OCI-LY7 (cell line): ENCODE results near the gene KIT. TPM values are rescaled to one million over a fixed set of nuclear protein-coding genes. Genes with fewer than 3 reads are reported as not detected.

Experiments
- BruUV-seq: library from RNA; stranded (reverse); fragments of 400-500 nt; replicated peaks from 2 replicates; lab custom pipeline; 2021; lab: Mats Ljungman, UMichigan
- CTCF ChIA-PET: fragments of 300-600 bp; sonication (Branson Sonifier 250); formaldehyde crosslinking; loops from one replicate; lab custom pipeline; 2022; ENCODE audit warnings: antibody characterized with exemption; ENCODE audit not compliant: unreplicated experiment; lab: Charles Lee
- POLR2A ChIA-PET: fragments of 300-600 bp; sonication (Branson Sonifier 250); formaldehyde crosslinking; loops from one replicate; lab custom pipeline; 2022; ENCODE audit warnings: antibody characterized with exemption; lab: Charles Lee
- DNase-seq: peaks from one replicate; pipeline ENCODE4 v3.0.0-alpha.2; 2015; ENCODE audit warnings: low spot score
- H2AFZ ChIP-seq: fragments of 200-600 bp; sonication (generic), shearing (Covaris generic); 2 replicates; pipeline ENCODE4 v1.6.1; 2014; ENCODE audit warnings: mild to moderate bottlenecking, antibody characterized with exemption, low read length, moderate library complexity
- H3K27ac ChIP-seq: fragments of 200-600 bp; sonication (generic); 2 replicates; pipeline ENCODE4 v1.5.1; 2014; ENCODE audit warnings: mixed run types, low read depth, mild to moderate bottlenecking, moderate library complexity, low read length, inconsistent platforms; ENCODE audit not compliant: poor library complexity, severe bottlenecking
- H3K36me3 ChIP-seq: fragments of 200-600 bp; sonication (generic); 2 replicates; pipeline ENCODE4 v1.6.1; 2014; ENCODE audit warnings: mild to moderate bottlenecking, antibody characterized with exemption, low read length, moderate library complexity, mixed read lengths; ENCODE audit not compliant: insufficient read depth
- H3K4me1 ChIP-seq: fragments of 200-600 bp; sonication (generic); 2 replicates; pipeline ENCODE4 v1.5.1; 2014; ENCODE audit warnings: mild to moderate bottlenecking, low read length; ENCODE audit not compliant: insufficient read depth, poor library complexity, severe bottlenecking
- H3K4me2 ChIP-seq: fragments of 200-600 bp; sonication (generic); 2 replicates; pipeline ENCODE4 v1.6.1; 2014; ENCODE audit warnings: mild to moderate bottlenecking, low read length
- H3K4me3 ChIP-seq: fragments of 200-600 bp; sonication (generic); 2 replicates; pipeline ENCODE4 v1.5.1; 2014; ENCODE audit warnings: mild to moderate bottlenecking, low read depth, low read length; ENCODE audit not compliant: poor library complexity, severe bottlenecking
- H3K79me2 ChIP-seq: fragments of 200-600 bp; sonication (generic); 2 replicates; pipeline ENCODE4 v1.6.1; 2016; ENCODE audit warnings: low read depth, mild to moderate bottlenecking, low read length, moderate library complexity, mixed read lengths; ENCODE audit not compliant: insufficient read depth
- H3K9me2 ChIP-seq: fragments of 200-600 bp; sonication (generic); 2 replicates; pipeline ENCODE4 v1.6.1; 2016; ENCODE audit warnings: mild to moderate bottlenecking, low read length, mixed read lengths; ENCODE audit not compliant: insufficient read depth
- H3K9me3 ChIP-seq: fragments of 200-600 bp; sonication (generic); 2 replicates; pipeline ENCODE4 v1.6.1; 2014; ENCODE audit warnings: mild to moderate bottlenecking, mixed run types, low read length, mixed read lengths
- H4K20me1 ChIP-seq: fragments of 200-600 bp; sonication (generic); 2 replicates; pipeline ENCODE4 v1.6.1; 2014; ENCODE audit warnings: mild to moderate bottlenecking, antibody characterized with exemption, low read length, moderate library complexity, mixed read lengths; ENCODE audit not compliant: insufficient read depth
- EZH2phosphoT487 ChIP-seq: fragments of 200-600 bp; sonication (generic); IDR thresholded peaks from 2 replicates; pipeline ENCODE4 v1.6.1; 2018; ENCODE audit warnings: low read depth, borderline replicate concordance, mild to moderate bottlenecking, mixed run types, antibody characterized with exemption, low read length, moderate library complexity, mixed read lengths
- intact Hi-C: fragments of 100-400 bp; cut with micrococcal nuclease; formaldehyde crosslinking; loops from one replicate; pipeline ENCODE4 v1.10.0; 2022; ENCODE audit not compliant: unreplicated experiment
- total RNA-seq, 2 experiments: library from RNA; depleted of rRNA in 1 of 2; stranded (reverse); fragments of >200 nt in 1 of 2; shearing (Covaris generic) in 1 of 2; gene quantifications; 2 replicates each; pipeline ENCODE4 v1.2.3, GENCODE V29; 2014 to 2022
- TF ChIP-seq, protein P1 (sequence below): fragments of 200-600 bp; sonication (generic); conservative IDR thresholded peaks from 2 replicates; pipeline ENCODE4 v1.5.1; 2014; ENCODE audit warnings: mild to moderate bottlenecking, antibody characterized with exemption, low read length, moderate library complexity, mixed read lengths

KIT gene
- total RNA-seq, 2 experiments from 2014 or later: not detected

DNA sequence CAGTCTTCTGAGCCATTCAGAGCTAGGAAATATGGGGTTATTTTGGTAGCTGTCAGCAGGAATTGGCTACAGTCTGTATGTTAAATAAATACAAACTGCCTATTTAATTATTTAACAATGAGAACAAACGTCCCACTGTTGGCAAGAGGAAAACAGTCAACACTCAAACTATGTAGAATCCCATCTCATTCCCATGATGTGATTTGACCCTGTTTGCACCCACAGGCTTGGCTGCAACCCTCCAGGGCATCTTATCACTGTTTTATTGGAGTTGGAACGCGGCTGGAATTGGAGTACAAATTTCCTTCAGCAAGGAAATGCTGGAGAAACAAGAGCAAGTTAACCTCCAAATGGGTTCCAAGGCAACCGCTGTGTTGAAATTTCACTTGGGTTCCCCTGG, 124.0 kb downstream of the KIT start:
- Histone ChIP-seq H3K27ac (no peak overlapping the region), H3K79me2 (no peaks in the 10 kb centered on the region), H3K4me1 (no peaks in the 10 kb centered on the region), H3K36me3 (no peaks in the 10 kb centered on the region), H2AFZ (no peak overlapping the region), H3K4me2 (no peak overlapping the region), H3K4me3 (no peak overlapping the region), H3K9me3 (no peaks in the 10 kb centered on the region), H3K9me2 (no peaks in the 10 kb centered on the region), H4K20me1 (no peaks in the 10 kb centered on the region)
- ChIA-PET POLR2A (interaction anchor here (0.6 to 1.1 kb wide), 2 partner anchors 9 to 581 kb away, joined by 3 read pairs; no protein-coding TSS in a partner anchor), CTCF (no interaction called here)
- intact Hi-C loops: no loop called here
- no TSS peak for BruUV-seq
- no peak for DNase-seq
- TF ChIP-seq, protein P1, sequence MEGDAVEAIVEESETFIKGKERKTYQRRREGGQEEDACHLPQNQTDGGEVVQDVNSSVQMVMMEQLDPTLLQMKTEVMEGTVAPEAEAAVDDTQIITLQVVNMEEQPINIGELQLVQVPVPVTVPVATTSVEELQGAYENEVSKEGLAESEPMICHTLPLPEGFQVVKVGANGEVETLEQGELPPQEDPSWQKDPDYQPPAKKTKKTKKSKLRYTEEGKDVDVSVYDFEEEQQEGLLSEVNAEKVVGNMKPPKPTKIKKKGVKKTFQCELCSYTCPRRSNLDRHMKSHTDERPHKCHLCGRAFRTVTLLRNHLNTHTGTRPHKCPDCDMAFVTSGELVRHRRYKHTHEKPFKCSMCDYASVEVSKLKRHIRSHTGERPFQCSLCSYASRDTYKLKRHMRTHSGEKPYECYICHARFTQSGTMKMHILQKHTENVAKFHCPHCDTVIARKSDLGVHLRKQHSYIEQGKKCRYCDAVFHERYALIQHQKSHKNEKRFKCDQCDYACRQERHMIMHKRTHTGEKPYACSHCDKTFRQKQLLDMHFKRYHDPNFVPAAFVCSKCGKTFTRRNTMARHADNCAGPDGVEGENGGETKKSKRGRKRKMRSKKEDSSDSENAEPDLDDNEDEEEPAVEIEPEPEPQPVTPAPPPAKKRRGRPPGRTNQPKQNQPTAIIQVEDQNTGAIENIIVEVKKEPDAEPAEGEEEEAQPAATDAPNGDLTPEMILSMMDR: no peak
- TF ChIP-seq EZH2phosphoT487: no peak

DNA sequence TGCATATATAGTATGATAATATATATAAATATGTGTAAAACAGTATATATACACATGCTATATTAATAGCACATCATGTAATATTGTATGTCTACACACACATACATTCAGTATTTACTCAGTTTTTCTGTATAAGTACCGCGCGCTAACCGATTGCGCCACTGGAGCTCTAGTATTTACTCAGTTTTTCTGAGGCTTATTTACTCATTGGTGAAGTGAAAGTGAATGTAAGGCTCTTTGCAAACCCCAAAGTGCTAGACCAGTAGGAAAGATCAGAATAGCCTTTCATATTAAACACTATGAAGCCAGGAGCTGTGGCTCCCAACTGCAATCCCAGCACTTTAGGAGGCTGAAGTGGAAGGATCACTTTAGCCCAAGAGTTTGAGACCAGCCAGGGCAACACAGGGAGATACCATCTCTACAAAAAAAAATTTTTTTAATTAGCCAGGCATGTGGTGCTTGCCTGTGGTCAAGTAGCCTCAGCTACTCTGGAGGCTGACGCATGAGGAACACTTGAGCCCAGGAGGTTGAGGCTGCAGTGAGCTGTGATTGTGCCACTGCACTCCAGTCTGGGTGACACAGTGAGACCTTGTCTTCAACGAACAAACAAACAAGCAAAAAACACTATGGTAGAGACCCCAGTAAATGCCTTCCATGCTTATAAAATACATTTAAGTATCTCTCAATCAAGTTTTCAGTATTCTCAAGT, 125.8 kb downstream of the KIT start:
- Histone ChIP-seq H3K9me2 (no peaks in the 10 kb centered on the region), H3K4me3 (no peak overlapping the region), H2AFZ (no peak overlapping the region), H4K20me1 (no peaks in the 10 kb centered on the region), H3K9me3 (no peaks in the 10 kb centered on the region), H3K27ac (no peak overlapping the region), H3K4me1 (no peaks in the 10 kb centered on the region), H3K4me2 (no peak overlapping the region), H3K79me2 (no peaks in the 10 kb centered on the region), H3K36me3 (no peaks in the 10 kb centered on the region)
- POLR2A ChIA-PET: interaction anchor here (0.5 kb wide), 1 partner anchor 70 kb away, joined by 5 read pairs; no protein-coding TSS in a partner anchor
- DNase-seq: no peak
- no TSS peak for BruUV-seq
- TF ChIP-seq, protein P1: no peak
- TF ChIP-seq EZH2phosphoT487: no peak
- intact Hi-C loops: no loop called here
- CTCF ChIA-PET: no interaction called here

DNA sequence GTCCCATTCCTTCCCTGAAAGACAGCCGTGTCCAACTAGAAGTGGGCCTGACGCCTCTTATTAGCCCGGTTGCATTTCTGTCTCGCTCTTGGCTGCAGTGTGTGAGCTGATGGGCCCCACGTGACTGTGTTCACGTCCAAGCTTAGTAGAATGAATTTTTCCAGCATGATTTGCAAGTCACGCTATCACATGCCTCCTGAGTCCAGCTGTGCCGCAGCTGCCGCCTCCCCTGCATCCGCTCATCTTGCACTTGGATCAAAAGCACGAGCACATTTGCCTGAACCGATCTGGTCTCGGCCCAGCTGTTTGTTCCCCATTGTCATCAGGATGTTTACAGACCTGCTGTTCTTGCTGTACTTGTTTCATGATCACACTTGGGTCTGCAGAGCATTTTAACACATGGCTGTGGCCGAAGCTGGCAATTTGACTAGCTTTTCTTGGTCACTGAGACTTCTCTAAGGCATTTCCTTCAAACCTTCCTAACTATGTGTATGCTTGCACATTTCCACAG, 126.5 kb downstream of the KIT start:
- TF ChIP-seq EZH2phosphoT487: no peak
- TF ChIP-seq, protein P1: no peak
- ChIA-PET POLR2A (interaction anchor here (0.5 kb wide), 1 partner anchor 71 kb away, joined by 5 read pairs; no protein-coding TSS in a partner anchor), CTCF (no interaction called here)
- Histone ChIP-seq H4K20me1 (no peaks in the 10 kb centered on the region), H3K27ac (no peak overlapping the region), H3K4me1 (no peaks in the 10 kb centered on the region), H3K4me2 (no peak overlapping the region), H3K4me3 (no peak overlapping the region), H3K36me3 (no peaks in the 10 kb centered on the region), H2AFZ (no peak overlapping the region), H3K9me3 (no peaks in the 10 kb centered on the region), H3K9me2 (no peaks in the 10 kb centered on the region), H3K79me2 (no peaks in the 10 kb centered on the region)
- DNase-seq: no peak
- no TSS peak for BruUV-seq
- intact Hi-C loops: no loop called here
